GM21737 (cell line): ENCODE data around the gene BCAS3.
"Not testable (repeated sequence)": the region's sequence is repeated elsewhere in the genome, so short reads cannot be mapped to it uniquely, and the experiment has no call there.

ENCODE experiments used
- ATAC-seq: cut with Tn5 transposase; IDR thresholded peaks from one replicate; pipeline ENCODE4 v1.9.1; 2021; ENCODE audit warnings: mild to moderate bottlenecking, moderate library complexity; ENCODE audit not compliant: unreplicated experiment

The BCAS3 gene

DNA sequence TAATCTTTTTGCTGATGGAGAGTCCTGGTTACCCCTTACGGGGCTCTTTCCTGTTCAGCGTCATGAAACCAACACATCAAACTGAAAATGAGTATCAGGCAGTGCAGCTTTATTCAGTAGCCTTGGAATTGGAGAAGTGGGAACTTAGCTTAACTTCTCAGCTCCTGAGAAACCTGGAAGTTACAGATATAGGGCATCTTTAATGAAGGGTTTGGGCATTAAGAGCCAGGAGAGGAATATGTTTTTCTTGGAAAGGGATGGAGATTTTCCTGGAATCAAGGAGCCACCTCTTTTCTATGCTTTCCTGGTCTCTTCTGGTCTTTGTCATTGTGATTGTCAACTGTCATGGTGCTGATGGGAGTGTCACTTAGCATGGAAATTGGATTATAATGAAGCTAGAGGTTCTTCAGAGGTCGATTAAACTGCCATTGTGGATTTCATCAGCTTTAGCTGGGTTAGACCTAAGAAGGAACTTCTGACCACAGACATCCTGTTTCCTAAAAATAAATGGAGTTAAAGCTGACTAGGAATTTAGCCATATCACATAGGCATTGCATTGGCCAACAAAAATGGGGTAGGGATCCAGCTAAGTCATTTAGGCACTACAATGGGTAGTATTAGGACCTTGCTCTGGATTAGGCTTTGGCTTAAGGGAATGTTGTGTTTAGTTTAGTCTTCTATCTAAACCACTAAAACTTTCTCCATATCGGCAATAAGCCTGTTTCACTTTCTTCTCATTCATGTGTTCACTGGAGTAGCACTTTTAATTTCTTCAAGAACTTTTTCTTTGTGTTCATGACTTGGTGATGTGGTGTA is 186.4 kb downstream of the BCAS3 start:
- ATAC-seq, result no peak

DNA sequence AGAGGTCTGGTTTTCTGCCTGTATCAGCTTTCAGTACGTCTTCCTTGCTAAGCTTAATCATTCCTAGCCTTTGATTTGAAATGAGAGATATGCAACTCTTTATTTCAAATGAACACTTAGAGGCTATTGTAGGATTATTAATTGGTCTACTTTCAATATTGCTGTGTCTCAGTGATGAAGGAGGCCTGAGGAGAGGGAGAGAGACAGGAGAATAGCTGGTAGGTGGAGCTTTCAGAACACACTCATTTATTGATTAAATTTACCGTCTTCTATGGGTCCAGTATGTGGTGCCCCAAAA is 187.0 kb downstream of the BCAS3 start:
- ATAC-seq, result no peak

- no peak for ATAC-seq
These were observed 197.1 kb downstream of the BCAS3 start for GRCh38 chr17:60874772-60875171.

GRCh38 chr17:60886731-60887613 is 209.3 kb downstream of the BCAS3 start:
- ATAC-seq, result not testable (repeated sequence)

GRCh38 chr17:60887614-60888028 is 210.0 kb downstream of the BCAS3 start:
- no peak for ATAC-seq

DNA sequence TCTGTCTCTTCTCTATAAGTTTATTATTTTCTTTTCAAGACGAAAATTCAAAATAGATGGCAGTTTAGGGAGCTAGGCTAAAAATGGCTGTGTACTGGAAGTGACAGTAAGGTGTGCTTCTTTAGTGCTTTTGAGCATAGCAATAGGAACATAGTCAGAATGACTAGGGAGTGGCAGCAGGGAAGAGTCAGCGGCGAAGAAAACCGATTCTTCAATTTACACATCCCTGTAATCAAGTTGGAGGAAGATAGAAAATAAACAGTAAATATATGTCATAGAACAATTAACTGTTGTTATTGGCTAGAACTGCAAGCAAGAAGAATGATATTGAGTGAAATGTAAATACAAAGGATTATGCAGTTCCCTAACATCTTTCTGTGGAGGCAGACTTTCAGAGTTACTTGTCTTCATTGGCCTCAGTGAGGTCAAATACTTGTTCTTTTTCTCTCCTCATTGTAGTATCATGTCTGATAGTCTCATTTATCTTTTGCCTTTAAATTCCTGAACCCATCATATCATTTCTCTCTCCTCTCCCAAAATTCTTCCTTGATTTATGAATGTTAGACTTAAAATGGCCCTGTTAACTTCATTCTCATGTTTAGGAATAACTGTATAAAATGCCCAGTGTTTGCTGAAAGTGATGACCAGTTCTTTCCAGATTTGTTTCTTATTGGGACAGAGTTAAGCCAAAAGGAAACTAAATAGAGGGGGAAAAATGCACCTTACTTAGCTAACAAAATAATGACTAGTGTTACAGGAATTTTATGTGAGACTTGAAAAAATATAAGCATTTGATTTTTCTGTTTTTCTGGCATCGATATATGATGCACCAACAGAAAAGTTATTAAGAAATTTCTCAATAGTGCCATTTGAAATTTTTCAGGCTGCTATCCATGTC is 211.4 kb downstream of the BCAS3 start:
- no peak for ATAC-seq

DNA sequence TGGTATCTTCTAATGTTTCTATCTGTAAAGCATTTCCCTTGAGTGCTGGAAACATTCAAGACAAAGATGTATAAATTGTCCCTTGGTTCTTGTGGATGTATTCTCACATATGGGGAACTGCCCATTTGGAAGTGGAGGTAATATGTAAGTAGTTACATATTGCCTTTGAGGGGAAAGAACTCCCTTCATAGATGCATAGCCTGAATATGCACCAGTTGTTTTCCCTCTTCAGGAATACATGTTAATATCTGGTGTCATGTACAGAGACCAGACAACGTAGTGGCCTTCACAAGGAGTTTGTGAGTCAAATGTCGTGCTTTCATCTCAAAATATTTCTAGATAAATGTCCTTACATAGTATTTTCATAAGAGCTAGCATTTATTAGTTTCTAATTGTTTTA is 213.5 kb downstream of the BCAS3 start:
- no peak for ATAC-seq

GRCh38 chr17:60893475-60893874 is 215.8 kb downstream of the BCAS3 start:
- no peak for ATAC-seq

DNA sequence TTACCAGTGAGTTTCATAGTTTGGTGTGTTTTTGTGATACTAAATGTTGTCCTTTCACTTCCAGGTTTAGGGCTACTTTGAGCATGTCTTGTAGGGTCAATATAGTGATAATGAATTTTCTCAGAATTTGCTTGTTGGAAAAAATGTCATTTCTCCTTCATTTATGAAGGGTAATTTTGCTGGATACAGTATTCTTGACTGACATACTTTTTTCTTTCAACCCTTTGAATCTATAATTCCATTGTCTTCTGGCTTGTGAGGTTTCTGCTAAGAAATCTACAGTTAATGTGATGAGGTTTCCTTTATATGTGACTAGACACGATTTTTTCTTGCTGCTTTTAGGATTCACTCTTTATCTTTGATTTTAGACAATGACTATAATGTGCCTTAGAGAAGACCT is 219.3 kb downstream of the BCAS3 start:
- no peak for ATAC-seq

DNA sequence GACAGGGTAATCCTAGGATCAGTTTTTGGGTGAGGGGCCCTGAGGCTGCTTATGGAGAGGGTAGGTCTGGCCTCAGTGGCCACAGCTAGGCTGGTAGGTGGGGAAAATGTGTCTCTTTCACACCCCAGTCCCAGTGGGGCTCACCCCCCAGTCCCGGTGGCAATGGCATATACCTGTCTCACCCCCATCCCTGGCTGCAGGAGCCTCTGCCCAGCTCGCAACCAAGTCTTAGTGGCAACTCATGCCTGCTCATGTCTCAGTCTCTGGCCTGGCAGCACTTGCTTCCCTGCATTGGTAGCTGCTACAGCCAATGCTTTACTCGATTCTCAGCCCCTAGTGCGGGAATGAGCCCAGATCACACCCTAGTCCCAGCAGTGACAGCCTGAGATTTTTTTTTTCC is 221.5 kb downstream of the BCAS3 start:
- ATAC-seq, result no peak

- no peak for ATAC-seq
These were observed 223.0 kb downstream of the BCAS3 start for GRCh38 chr17:60900688-60901087.

DNA sequence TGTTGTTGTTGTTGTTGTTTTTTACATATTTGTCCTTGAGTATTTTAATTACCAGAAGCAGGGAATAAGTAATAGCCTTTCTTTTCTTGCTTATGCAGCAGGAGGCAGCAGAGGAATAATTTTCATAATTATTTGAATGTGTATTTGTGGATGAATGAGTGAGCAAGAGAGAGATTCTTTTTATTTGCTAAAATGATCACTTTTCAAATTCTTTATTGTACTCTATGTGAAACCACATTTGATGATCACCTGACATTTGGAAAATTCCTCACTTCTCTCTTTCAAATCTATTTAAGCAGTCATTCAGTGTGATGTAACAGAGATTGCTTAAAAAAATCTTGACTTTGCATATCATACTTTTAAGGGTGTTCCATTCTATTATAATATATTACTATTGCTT is 223.6 kb downstream of the BCAS3 start:
- no peak for ATAC-seq

DNA sequence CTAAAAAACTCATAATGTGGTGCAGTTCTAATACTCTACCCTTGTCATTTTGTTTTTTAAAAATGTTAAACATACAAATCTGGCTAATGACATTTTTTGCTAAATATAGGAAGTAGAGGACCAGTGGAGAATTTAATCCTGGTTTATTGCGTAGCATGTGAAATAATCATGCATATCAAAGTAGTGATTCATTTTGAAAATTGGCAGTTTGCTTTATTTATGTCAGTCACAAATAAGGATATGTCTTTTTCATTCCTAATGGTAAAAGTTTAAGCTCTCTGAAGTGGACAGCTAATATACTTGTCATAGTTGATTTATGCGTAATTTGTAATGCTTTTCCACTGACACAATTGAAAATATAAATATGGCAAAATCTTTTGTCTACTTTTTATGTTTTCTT is 224.2 kb downstream of the BCAS3 start:
- ATAC-seq, result no peak

DNA sequence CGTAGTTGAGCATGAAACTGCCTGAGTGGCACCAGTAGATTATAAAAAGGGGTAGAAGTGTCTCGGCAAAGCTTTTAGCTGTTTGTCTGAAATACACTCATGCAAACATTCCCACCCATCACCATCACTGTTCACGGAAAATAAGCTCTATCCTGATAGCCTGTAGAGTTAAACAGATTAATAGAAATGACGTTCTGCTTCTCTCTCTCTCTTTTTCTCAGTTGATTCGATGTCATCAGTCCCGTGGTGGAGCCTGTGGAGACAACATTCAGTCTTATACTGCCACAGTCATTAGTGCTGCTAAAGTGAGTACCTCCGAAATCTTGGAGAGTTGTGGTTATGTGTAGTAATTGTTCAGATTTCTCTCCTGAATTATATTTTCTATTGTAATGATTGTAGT is 224.7 kb downstream of the BCAS3 start:
- no peak for ATAC-seq

- no peak for ATAC-seq
These were observed 226.9 kb downstream of the BCAS3 start for GRCh38 chr17:60904582-60904981.

GRCh38 chr17:60905709-60906108 is 228.1 kb downstream of the BCAS3 start:
- ATAC-seq, result no peak

DNA sequence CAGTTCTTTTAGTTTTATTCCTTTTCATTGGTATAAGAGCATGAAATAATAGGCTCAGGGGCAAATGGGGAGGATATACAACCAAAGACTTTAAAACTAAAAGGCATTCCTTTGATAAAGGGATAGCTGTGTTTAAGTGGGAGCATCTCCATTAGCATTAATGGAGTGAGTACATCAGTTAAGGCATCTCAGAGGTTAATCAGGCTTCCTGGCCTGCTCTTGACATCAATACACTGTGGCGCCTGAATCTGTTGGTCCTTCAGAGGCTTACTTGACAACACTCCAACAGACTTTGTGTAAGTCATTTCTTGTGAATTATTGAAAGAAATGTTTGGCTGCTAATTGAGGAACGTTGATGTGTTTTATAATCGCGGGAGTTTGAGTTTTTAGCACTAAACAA is 230.7 kb downstream of the BCAS3 start:
- ATAC-seq, result no peak

- ATAC-seq, result no peak
These were observed 231.8 kb downstream of the BCAS3 start for GRCh38 chr17:60909405-60909804.

DNA sequence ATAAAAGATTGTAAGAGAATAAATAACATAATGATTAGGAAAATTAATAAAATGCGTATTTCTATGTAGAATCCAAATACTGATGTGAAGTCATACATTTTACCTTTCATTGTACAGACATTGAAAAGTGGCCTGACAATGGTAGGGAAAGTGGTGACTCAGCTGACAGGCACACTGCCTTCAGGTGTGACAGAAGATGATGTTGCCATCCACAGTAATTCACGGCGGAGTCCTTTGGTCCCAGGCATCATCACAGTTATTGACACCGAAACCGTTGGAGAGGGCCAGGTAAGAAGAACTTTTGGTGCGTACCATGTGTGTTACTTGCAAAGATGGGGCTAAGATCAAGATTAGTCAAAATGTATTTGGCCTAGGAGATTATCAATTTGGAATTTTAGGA is 232.8 kb downstream of the BCAS3 start:
- no peak for ATAC-seq

DNA sequence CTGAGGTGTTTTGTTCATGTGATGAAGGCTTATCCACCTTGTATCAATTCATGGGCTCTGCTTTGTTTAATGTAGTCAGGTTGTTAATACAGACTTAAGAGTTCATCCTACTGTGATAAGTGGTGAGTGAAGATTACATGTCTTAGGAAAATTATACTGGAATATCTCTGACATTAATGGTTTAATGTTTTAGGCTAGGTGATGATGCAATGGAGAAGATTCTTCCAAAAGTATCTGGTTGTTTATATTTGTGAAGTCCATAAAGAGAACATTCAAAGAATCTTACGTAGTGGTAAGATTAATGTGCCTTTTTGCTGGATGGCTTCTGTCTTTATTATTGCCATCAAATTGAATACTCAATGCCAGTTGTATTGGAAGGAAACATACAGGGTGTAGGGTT is 236.4 kb downstream of the BCAS3 start:
- no peak for ATAC-seq

DNA sequence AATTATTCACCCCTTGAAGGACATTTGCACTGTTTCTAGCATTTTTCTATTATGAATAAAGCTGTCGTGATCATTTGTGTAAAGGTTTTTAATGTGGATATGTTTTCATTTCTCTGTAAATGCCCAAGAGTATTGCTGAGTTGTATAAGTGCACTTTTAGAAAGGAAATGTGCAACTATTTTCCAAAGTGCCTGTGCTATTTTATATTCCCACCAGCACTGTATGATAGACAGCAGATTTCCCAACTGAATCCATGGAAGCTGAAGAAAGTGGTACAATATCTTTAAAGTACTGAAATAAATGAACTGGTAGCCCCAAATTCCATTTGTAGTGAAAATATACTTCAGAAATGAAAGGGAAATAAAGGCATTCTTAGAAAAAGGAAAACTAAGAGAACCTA is 238.4 kb downstream of the BCAS3 start:
- no peak for ATAC-seq
